Activated B cell treated with CpG ODN at 0.5 μM for 24 hours (primary cell): Measurements from ENCODE around the gene NBPF1. TPM values are rescaled to one million over a fixed set of nuclear protein-coding genes. Genes with fewer than 3 reads are reported as not detected.
"Not testable (repeated sequence)": the region's sequence is repeated elsewhere in the genome, so short reads cannot be mapped to it uniquely, and the experiment has no call there.

Experiments
- ATAC-seq: fragments of 200-7000 bp; cut with Tn5 transposase; one replicate; pipeline ENCODE4 v1.10.0; 2021; ENCODE audit warnings: low read depth, mild to moderate bottlenecking, moderate library complexity
- CTCF ChIA-PET: fragments of 350-600 bp; sonication (Branson Sonifier 250); formaldehyde crosslinking; loops from one replicate; lab custom pipeline; 2021; ENCODE audit warnings: antibody characterized with exemption; lab: Charles Lee
- POLR2A ChIA-PET: fragments of 350-600 bp; sonication (Branson Sonifier 250); formaldehyde crosslinking; loops from one replicate; lab custom pipeline; 2021; ENCODE audit warnings: antibody characterized with exemption; lab: Charles Lee
- DNase-seq: peaks from one replicate; pipeline ENCODE4 v3.0.0; 2022
- H3K27ac Mint-ChIP-seq: one replicate; pipeline ENCODE4 v1.8.0; 2020; ENCODE audit warnings: mixed read lengths
- H3K27me3 Mint-ChIP-seq: one replicate; pipeline ENCODE4 v1.8.0; 2021; ENCODE audit warnings: mixed read lengths
- H3K36me3 Mint-ChIP-seq: one replicate; pipeline ENCODE4 v1.8.0; 2021; ENCODE audit warnings: low read depth, mixed read lengths
- H3K4me1 Mint-ChIP-seq: one replicate; pipeline ENCODE4 v1.8.0; 2021; ENCODE audit warnings: mixed read lengths
- H3K4me3 Mint-ChIP-seq: one replicate; pipeline ENCODE4 v1.8.0; 2020; ENCODE audit warnings: mild to moderate bottlenecking, mixed read lengths
- H3K9me3 Mint-ChIP-seq: one replicate; pipeline ENCODE4 v1.8.0; 2020; ENCODE audit warnings: mixed read lengths
- intact Hi-C: fragments of 100-400 bp; cut with micrococcal nuclease; formaldehyde crosslinking; loops from one replicate; pipeline ENCODE4 v1.15.1; 2024
- total RNA-seq: library from RNA; stranded (reverse); gene quantifications from 2 replicates; pipeline ENCODE4 v1.2.3, GENCODE V29; 2022
- TF ChIP-seq, protein P1 (sequence below): fragments of 200-600 bp; IDR thresholded peaks from one replicate; pipeline ENCODE4 v1.8.0; 2022; ENCODE audit warnings: antibody characterized with exemption, mild to moderate bottlenecking

The NBPF1 gene
- total RNA-seq, 1 donor from 2014 or later, result 20.2 TPM

DNA sequence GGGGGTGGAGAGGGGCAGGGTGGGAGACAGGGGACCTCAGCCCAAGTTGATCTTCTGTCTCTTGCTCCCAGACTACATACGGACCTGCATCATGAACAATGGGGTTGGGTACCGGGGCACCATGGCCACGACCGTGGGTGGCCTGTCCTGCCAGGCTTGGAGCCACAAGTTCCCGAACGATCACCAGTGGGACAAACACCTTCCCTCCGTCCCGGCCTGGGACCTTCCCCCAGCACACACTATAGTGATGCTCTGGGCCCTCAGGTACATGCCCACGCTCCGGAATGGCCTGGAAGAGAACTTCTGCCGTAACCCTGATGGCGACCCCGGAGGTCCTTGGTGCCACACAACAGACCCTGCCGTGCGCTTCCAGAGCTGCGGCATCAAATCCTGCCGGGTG is 33.4 kb upstream of the NBPF1 start:
- Mint-ChIP-seq H3K4me3 (peak overlapping the region; percentile 49), H3K27ac (peak overlapping the region; percentile 76)
- H3K9me3 Mint-ChIP-seq, POLR2A ChIA-PET, H3K4me1 Mint-ChIP-seq, H3K36me3 Mint-ChIP-seq, H3K27me3 Mint-ChIP-seq, intact Hi-C loops, CTCF ChIA-PET, ATAC-seq: not testable (repeated sequence)
- DNase-seq, result peak; percentile 13

- H3K36me3 Mint-ChIP-seq, intact Hi-C loops, H3K9me3 Mint-ChIP-seq, CTCF ChIA-PET, H3K27me3 Mint-ChIP-seq, H3K4me1 Mint-ChIP-seq, H3K27ac Mint-ChIP-seq, ATAC-seq: not testable (repeated sequence)
- peak; percentile 25 for DNase-seq
- H3K4me3 Mint-ChIP-seq, result peak overlapping the region; percentile 49
- POLR2A ChIA-PET, result interaction anchor here (0.9 to 2.2 kb wide), 2 partner anchors 132 to 259 kb away, joined by 3 to 9 read pairs; partner anchors contain the start of gene RNU1-1
Observed at GRCh38 chr1:16646061-16646664, 32.8 kb upstream of the NBPF1 start.

- H3K4me3 Mint-ChIP-seq, result not testable (repeated sequence)
- DNase-seq, result peak; percentile 52
Observed at GRCh38 chr1:16645271-16646060, 32.1 kb upstream of the NBPF1 start.

DNA sequence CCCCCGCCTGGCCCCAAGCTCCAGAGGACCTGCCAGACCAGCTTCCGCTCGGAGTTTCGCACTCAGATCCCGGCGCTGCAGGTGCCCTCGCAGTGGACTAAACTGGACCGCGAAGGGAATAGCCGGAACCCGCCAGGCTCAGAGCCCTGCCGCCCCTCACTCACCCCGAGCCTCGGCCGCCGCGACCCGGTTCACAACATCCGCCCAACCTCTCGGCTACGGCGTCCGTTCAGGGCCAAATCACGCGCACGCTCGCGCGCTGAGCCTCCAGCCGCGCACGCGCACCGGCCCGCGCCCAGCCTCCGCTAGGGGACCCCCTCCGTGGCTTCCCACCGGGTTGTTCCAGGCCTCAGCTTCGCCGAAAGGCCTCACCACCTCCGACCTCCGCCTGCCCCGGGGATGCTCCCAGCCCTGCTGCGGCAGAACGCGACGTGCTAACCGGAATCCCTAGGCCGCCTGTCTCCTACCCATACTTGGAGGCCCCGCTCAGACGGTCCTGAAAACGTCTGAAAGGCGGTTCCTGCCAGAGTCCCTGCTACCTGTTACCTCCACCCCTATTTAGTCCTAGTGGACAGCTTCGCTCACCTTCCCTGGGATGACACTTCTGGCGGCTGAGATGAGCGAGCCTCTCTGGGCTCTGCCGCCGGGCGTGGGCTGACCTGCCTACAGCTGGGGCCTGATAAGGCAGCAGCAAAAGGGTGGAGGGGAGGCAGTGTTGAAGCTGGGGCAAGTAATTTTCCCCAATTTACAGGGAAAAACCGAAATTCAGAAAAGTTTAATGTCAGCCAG is 31.3 kb upstream of the NBPF1 start:
- CTCF ChIA-PET, H3K36me3 Mint-ChIP-seq: not testable (repeated sequence)
- POLR2A ChIA-PET, result interaction anchor here (0.6 to 2.2 kb wide), 10 partner anchors 10 to 408 kb away, joined by 3 to 17 read pairs (median 6); partner anchors contain the start of genes NBPF1 and RNU1-1

More at GRCh38 chr1:16645271-16646060, 32.1 kb upstream of the NBPF1 start:
- H3K27ac Mint-ChIP-seq, ATAC-seq, H3K4me1 Mint-ChIP-seq, CTCF ChIA-PET, intact Hi-C loops, H3K27me3 Mint-ChIP-seq, H3K9me3 Mint-ChIP-seq, H3K36me3 Mint-ChIP-seq: not testable (repeated sequence)
- POLR2A ChIA-PET, result interaction anchor here (0.7 to 2.2 kb wide), 7 partner anchors 20 to 260 kb away, joined by 3 to 17 read pairs (median 8); partner anchors contain the start of gene RNU1-1

DNA sequence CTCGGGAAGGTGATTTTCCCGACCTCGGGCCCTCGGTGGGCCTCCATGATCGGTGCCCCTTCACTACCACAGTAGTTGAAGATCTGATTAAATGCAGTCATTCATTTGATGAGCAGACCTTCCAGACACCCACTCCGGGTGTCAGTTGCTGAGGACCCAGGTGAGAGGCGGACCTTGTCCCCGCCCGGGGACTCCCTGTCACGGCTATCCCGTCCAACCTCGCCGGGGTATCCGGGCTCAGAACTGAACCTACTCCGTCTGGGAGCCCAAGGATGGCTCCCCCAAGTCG is 30.8 kb upstream of the NBPF1 start:
- DNase-seq (no peak), ATAC-seq (peak; percentile 40)
- ChIA-PET POLR2A (interaction anchor here (0.6 to 2.2 kb wide), 9 partner anchors 9 to 408 kb away, joined by 3 to 17 read pairs (median 8); partner anchors contain the start of genes NBPF1 and RNU1-1), CTCF (no interaction called here)
- no peak overlapping the region for H3K27ac Mint-ChIP-seq
- peaks cover 4% of the 10 kb centered on the region for H3K4me1 Mint-ChIP-seq
- H3K9me3 Mint-ChIP-seq, result no peaks in the 10 kb centered on the region
- H3K27me3 Mint-ChIP-seq, result no peaks in the 10 kb centered on the region
- no peaks in the 10 kb centered on the region for H3K36me3 Mint-ChIP-seq
- intact Hi-C loops, result loop anchor here (1.0 kb wide), 2 partner anchors 31 to 277 kb away; partner anchors contain the start of genes NBPF1 and SZRD1
- no peak overlapping the region for H3K4me3 Mint-ChIP-seq
- TF ChIP-seq, protein P1, sequence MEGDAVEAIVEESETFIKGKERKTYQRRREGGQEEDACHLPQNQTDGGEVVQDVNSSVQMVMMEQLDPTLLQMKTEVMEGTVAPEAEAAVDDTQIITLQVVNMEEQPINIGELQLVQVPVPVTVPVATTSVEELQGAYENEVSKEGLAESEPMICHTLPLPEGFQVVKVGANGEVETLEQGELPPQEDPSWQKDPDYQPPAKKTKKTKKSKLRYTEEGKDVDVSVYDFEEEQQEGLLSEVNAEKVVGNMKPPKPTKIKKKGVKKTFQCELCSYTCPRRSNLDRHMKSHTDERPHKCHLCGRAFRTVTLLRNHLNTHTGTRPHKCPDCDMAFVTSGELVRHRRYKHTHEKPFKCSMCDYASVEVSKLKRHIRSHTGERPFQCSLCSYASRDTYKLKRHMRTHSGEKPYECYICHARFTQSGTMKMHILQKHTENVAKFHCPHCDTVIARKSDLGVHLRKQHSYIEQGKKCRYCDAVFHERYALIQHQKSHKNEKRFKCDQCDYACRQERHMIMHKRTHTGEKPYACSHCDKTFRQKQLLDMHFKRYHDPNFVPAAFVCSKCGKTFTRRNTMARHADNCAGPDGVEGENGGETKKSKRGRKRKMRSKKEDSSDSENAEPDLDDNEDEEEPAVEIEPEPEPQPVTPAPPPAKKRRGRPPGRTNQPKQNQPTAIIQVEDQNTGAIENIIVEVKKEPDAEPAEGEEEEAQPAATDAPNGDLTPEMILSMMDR, result no peak

More for the DNA sequence above, 31.3 kb upstream of the NBPF1 start:
- peak; percentile 100 for DNase-seq
- not testable (repeated sequence) for H3K4me1 Mint-ChIP-seq, H3K27ac Mint-ChIP-seq, H3K27me3 Mint-ChIP-seq, H3K9me3 Mint-ChIP-seq, H3K4me3 Mint-ChIP-seq
- intact Hi-C loops, result loop anchor here (1.0 kb wide), 2 partner anchors 31 to 277 kb away; partner anchors contain the start of genes NBPF1 and SZRD1
- peak; percentile 88 for ATAC-seq

GRCh38 chr1:16643476-16644192 is 30.3 kb upstream of the NBPF1 start:
- ATAC-seq, H3K27ac Mint-ChIP-seq, H3K4me1 Mint-ChIP-seq, CTCF ChIA-PET, H3K36me3 Mint-ChIP-seq, H3K4me3 Mint-ChIP-seq, H3K27me3 Mint-ChIP-seq, H3K9me3 Mint-ChIP-seq: not testable (repeated sequence)
- peak; percentile 20 for DNase-seq
- POLR2A ChIA-PET, result interaction anchor here (0.6 to 2.2 kb wide), 10 partner anchors 9 to 409 kb away, joined by 3 to 17 read pairs (median 6); partner anchors contain the start of genes NBPF1 and RNU1-1
- intact Hi-C loops, result loop anchor here (1.0 kb wide), 2 partner anchors 30 to 276 kb away; partner anchors contain the start of genes NBPF1 and SZRD1

GRCh38 chr1:16643001-16643411 is 29.6 kb upstream of the NBPF1 start:
- intact Hi-C loops, CTCF ChIA-PET: not testable (repeated sequence)
- peak; percentile 29 for DNase-seq

GRCh38 chr1:16642025-16642966 is 28.9 kb upstream of the NBPF1 start:
- H3K4me3 Mint-ChIP-seq, intact Hi-C loops, H3K4me1 Mint-ChIP-seq, ATAC-seq, H3K9me3 Mint-ChIP-seq, H3K27ac Mint-ChIP-seq, H3K27me3 Mint-ChIP-seq, H3K36me3 Mint-ChIP-seq: not testable (repeated sequence)
- CTCF ChIA-PET, result interaction anchor here (1.0 kb wide), 1 partner anchor 17 kb away, joined by 3 read pairs; no protein-coding TSS in a partner anchor
- peak; percentile 26 for DNase-seq
- POLR2A ChIA-PET, result interaction anchor here (0.7 to 1.1 kb wide), 2 partner anchors 21 to 29 kb away, joined by 3 read pairs; partner anchors contain the start of gene NBPF1

More at GRCh38 chr1:16643001-16643411, 29.6 kb upstream of the NBPF1 start:
- POLR2A ChIA-PET, result interaction anchor here (0.7 to 1.1 kb wide), 2 partner anchors 22 to 30 kb away, joined by 3 read pairs; partner anchors contain the start of gene NBPF1
- H3K4me1 Mint-ChIP-seq, H3K36me3 Mint-ChIP-seq, H3K27ac Mint-ChIP-seq, H3K9me3 Mint-ChIP-seq, H3K4me3 Mint-ChIP-seq, ATAC-seq, H3K27me3 Mint-ChIP-seq: not testable (repeated sequence)
